Skeletal muscle cell (primary cell): ENCODE data around the gene SORBS1.
A peak's percentile ranks its signal among the peaks of the same experiment; 100 is the strongest.

Experiments used
- DNase-seq: peaks from one replicate; pipeline ENCODE4 v3.0.0-alpha.2; 2010; ENCODE audit warnings: low read depth
- H3K4me3 ChIP-seq: 2 replicates; pipeline ENCODE4 v1.5.1; 2011; ENCODE audit warnings: low read depth, mild to moderate bottlenecking, control low read depth, low read length, moderate library complexity

SORBS1 gene

GRCh38 chr10:95321554-95322301 lies 239.4 kb downstream of the SORBS1 start:
- H3K4me3 ChIP-seq = no peak overlapping the region

GRCh38 chr10:95319239-95319638 lies 241.9 kb downstream of the SORBS1 start:
- H3K4me3 ChIP-seq = no peak overlapping the region
- no peak for DNase-seq

More at GRCh38 chr10:95321554-95322301, 239.4 kb downstream of the SORBS1 start:
- no peak for DNase-seq

GRCh38 chr10:95315509-95315908 lies 245.7 kb downstream of the SORBS1 start:
- H3K4me3 ChIP-seq = no peak overlapping the region
- no peak for DNase-seq

GRCh38 chr10:95314192-95314918 lies 246.8 kb downstream of the SORBS1 start:
- DNase-seq = no peak

GRCh38 chr10:95312986-95313495 lies 248.1 kb downstream of the SORBS1 start:
- H3K4me3 ChIP-seq = no peak overlapping the region
- DNase-seq = no peak

More at GRCh38 chr10:95314192-95314918, 246.8 kb downstream of the SORBS1 start:
- H3K4me3 ChIP-seq = no peak overlapping the region

GRCh38 chr10:95312257-95312656 lies 248.9 kb downstream of the SORBS1 start:
- DNase-seq = no peak
- no peak overlapping the region for H3K4me3 ChIP-seq

GRCh38 chr10:95309958-95310357 lies 251.2 kb downstream of the SORBS1 start:
- no peak overlapping the region for H3K4me3 ChIP-seq
- no peak for DNase-seq

GRCh38 chr10:95308389-95309302 lies 252.5 kb downstream of the SORBS1 start:
- H3K4me3 ChIP-seq = no peak overlapping the region
- peak; percentile 89 for DNase-seq

GRCh38 chr10:95306851-95307250 lies 254.3 kb downstream of the SORBS1 start:
- no peak overlapping the region for H3K4me3 ChIP-seq
- DNase-seq = no peak

- no peak overlapping the region for H3K4me3 ChIP-seq
- no peak for DNase-seq
Observed at GRCh38 chr10:95306318-95306650, 254.9 kb downstream of the SORBS1 start.

- H3K4me3 ChIP-seq = no peak overlapping the region
- DNase-seq = no peak
Observed at GRCh38 chr10:95305606-95306317, 255.4 kb downstream of the SORBS1 start.

GRCh38 chr10:95304976-95305375 lies 256.2 kb downstream of the SORBS1 start:
- no peak for DNase-seq
- no peak overlapping the region for H3K4me3 ChIP-seq

- DNase-seq = no peak
- H3K4me3 ChIP-seq = no peak overlapping the region
Observed at GRCh38 chr10:95304463-95304862, 256.7 kb downstream of the SORBS1 start.

- H3K4me3 ChIP-seq = no peak overlapping the region
- DNase-seq = no peak
Observed at GRCh38 chr10:95303950-95304349, 257.2 kb downstream of the SORBS1 start.

- peak; percentile 32 for DNase-seq
Observed at GRCh38 chr10:95303535-95303934, 257.6 kb downstream of the SORBS1 start.

GRCh38 chr10:95300022-95300539 lies 261.1 kb downstream of the SORBS1 start:
- no peak overlapping the region for H3K4me3 ChIP-seq
- no peak for DNase-seq

More at GRCh38 chr10:95303535-95303934, 257.6 kb downstream of the SORBS1 start:
- no peak overlapping the region for H3K4me3 ChIP-seq

GRCh38 chr10:95297402-95297801 lies 263.8 kb downstream of the SORBS1 start:
- no peak for DNase-seq
- H3K4me3 ChIP-seq = no peak overlapping the region

GRCh38 chr10:95296764-95297163 lies 264.4 kb downstream of the SORBS1 start:
- no peak overlapping the region for H3K4me3 ChIP-seq
- no peak for DNase-seq
